Measurements from ENCODE around the gene CDIPT.

Gene CDIPT

GRCh38 chr16:29809031-29809747 lies 53.8 kb downstream of the CDIPT start:
- DNase-seq, result no peak
